A549 treated with Hydrocortisone at 1 μM for 4 hours (cell line): Measurements from ENCODE around the gene TNPO3. TPM values are rescaled to one million over a fixed set of nuclear protein-coding genes. Genes with fewer than 3 reads are reported as not detected.

Experiments
- total RNA-seq: library from RNA; stranded (reverse); fragments of 200-300 nt; extraction: Qiagen RNA extraction; gene quantifications from 5 replicates; pipeline ENCODE4 v1.2.3, GENCODE V29; 2022

Gene TNPO3
- 39.8 to 52.5 TPM (median 41.2 TPM) in 5 replicates for total RNA-seq

GRCh38 chr7:129054438-129055293, at the start of gene TNPO3:
Gene TNPO3 (minus strand): TSS chr7:129055111. CDS start chr7:129054770, 341 bp downstream.

DNA sequence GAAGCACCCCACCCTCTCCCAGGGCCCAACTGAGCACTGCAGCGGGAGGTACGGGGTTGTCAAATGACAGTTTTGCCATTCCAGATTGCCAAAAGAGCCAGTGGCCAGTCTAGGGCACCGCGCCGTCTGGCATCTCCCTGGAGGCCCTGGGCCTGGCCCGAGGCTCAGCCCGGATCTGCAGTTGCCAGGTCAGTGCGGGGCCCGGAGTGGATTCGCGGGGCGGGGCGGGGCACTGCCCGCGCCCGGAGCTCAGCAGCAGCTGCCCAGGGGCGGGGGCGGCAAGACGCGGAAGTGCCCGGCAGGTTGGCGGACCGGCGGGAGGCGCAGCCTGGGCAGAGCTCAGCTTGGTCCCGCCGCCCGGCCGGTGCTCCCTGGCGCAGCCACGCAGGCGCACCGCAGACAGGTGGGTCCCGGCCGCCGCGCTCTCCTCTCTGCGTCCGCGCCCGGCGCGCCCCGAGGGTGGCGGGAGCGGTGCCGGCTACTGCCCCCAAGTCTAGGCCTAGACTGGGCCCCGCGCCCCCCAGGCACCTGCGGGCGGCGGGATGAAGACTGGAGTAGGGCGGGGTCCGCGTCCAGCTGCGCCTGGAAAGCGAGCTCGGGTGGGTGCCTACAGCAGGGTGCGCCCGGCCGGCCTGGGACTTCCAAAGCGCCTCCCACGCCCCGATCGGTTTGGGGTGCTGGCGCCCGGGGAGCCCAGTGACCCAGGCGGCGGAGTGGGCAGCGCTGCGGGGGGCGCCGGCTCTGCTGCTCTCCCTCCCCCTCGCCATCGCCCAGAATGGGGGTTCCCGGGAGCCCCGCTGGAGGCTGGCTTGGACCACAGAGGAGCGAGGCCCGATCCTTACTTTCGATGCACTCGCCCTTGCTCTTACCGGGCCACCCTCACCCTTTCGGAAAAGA, 117.0 kb downstream of the TNPO3 start, which contains the start of gene IRF5:
Gene IRF5 (plus strand): TSS at position 281 of the 897 bp plus-strand sequence. CDS start 4,155 bp downstream, outside the sequence.

DNA sequence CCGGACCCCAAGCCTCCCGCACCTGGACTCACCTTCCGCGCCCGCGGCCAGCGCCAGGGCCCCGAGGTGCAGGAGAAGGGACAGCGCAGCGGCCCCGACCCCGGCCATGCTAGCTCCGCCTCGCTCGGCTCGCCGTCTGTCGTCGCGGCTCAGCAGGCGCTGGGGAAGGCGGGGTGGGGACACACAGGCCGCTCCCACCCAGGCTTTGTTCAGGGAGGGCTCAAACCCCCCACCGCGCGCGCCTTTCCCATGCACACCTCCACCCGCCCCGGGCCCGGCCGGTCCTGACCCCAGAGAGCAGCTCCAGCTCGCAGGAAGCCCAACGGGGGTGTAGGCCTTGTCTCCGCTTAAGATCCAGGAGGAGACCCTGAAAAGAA, 144.4 kb downstream of the TNPO3 start, which contains the start of gene KCP:
Gene KCP (minus strand): TSS at position 141 of the 377 bp plus-strand sequence. CDS start 33 bp downstream, at position 108.

Other genes with a start within 250 kb of the TNPO3 start
- gene FLNC, start 224.7 kb downstream of the TNPO3 start, total RNA-seq, result 3.1 to 5.3 TPM (median 4.0 TPM) in 5 replicates
- 228 to 266 TPM (median 243 TPM) in 5 replicates for gene ATP6V1F, start 192.3 kb downstream of the TNPO3 start, total RNA-seq
- gene KCP, start 144.4 kb downstream of the TNPO3 start, total RNA-seq, result 0.15 to 0.25 TPM (median 0.17 TPM) in 4 of 5 replicates, not detected in the other
- 12.2 to 17.8 TPM (median 15.2 TPM) in 5 replicates for gene IRF5, start 117.2 kb downstream of the TNPO3 start, total RNA-seq
- 5.5 to 6.4 TPM (median 5.7 TPM) in 5 replicates for gene TSPAN33, start 89.6 kb upstream of the TNPO3 start, total RNA-seq
- gene SMO, start 133.5 kb upstream of the TNPO3 start, total RNA-seq, result 11.4 to 14.9 TPM (median 14.3 TPM) in 5 replicates
- gene AHCYL2, start 169.9 kb upstream of the TNPO3 start, total RNA-seq, result 4.9 to 6.6 TPM (median 5.7 TPM) in 5 replicates